ENCODE data around the gene DNAJB13.
"Not testable (repeated sequence)": the region's sequence is repeated elsewhere in the genome, so short reads cannot be mapped to it uniquely, and the experiment has no call there.

DNA sequence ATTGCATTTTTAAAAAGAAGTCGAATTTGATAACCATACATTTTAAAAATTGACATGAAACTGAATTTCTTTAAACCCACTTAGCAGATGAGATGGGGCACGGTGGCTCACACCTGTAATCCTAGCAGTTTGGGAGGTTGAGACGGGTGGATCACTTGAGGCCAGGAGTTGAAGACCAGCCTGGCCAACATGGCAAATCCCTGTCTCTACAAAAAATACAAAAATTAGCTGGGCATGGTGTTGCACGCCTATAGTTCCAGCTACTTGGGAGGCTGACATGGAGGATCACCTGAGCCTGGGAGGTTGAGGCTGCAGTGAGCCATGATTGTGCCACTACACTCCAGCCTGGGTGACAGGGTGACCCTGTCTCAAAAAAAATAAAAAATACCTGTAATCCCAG is 34.8 kb downstream of the DNAJB13 start:
- not testable (repeated sequence) for TF ChIP-seq POLR2A (IDR thresholded peaks at IDR 0.05; ENCODE audit: low read depth, low read length); CTCF (conservative IDR thresholded peaks at IDR 0.05; ENCODE audit: low read depth, low read length); RFX5 (IDR thresholded peaks at IDR 0.05; ENCODE audit: low read depth, low read length); CEBPB (IDR thresholded peaks at IDR 0.05; ENCODE audit: low read depth, low read length); RAD21 (IDR thresholded peaks at IDR 0.05; ENCODE audit: low read length); MXI1 (IDR thresholded peaks at IDR 0.05; ENCODE audit: borderline replicate concordance, low read depth, low read length)
- TF ChIP-seq, protein P1, sequence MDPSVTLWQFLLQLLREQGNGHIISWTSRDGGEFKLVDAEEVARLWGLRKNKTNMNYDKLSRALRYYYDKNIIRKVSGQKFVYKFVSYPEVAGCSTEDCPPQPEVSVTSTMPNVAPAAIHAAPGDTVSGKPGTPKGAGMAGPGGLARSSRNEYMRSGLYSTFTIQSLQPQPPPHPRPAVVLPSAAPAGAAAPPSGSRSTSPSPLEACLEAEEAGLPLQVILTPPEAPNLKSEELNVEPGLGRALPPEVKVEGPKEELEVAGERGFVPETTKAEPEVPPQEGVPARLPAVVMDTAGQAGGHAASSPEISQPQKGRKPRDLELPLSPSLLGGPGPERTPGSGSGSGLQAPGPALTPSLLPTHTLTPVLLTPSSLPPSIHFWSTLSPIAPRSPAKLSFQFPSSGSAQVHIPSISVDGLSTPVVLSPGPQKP (IDR thresholded peaks at IDR 0.05; ENCODE audit: borderline replicate concordance, low read depth, low read length): not testable (repeated sequence)

All from IMR-90 (cell line).